GM18508 (cell line): ENCODE measurements around the gene DHFR2.

ENCODE experiments used
- ATAC-seq: cut with Tn5 transposase; IDR thresholded peaks from one replicate; pipeline ENCODE4 v1.9.1; 2021; ENCODE audit warnings: moderate number of reproducible peaks; ENCODE audit not compliant: insufficient read depth, unreplicated experiment

Gene DHFR2

GRCh38 chr3:94011233-94011711 lies 51.4 kb downstream of the DHFR2 start:
- no peak for ATAC-seq

DNA sequence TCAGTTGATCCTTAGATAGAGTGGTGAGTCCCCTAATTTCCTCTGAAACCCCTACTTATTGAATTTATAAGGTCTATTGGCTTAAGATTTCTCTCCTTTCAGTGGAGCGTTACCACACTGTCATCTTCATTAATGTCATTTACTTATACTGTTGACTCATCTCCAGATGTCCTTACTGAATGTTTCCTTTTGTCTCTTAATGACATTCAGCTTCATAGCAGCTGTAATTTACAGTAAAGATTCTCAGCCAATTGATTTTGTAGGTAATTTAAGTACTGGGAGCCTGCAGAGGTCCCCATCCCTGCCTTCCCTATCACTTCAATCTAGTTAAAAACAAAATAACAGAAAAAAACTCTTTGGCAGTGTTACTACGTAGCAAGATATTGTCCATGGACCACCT lies 53.1 kb downstream of the DHFR2 start:
- no peak for ATAC-seq

DNA sequence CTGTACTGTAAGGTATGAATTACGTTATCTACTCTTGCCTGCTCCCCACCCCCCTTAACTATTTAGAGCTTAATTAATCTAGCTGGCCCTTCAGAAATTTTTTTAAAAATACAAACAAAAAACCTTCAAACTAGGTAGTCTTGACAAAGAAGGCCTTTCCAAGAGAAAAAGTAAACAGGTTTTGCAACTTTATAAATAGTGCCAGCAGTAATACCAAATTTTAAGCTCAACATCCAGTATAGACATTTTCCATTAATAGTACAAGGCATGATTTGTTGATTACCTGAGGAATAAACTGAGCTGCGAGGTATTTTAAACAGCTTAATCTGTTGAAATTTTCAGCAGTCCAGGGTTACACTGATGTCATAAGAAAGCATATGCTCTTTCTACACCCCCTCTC lies 54.5 kb downstream of the DHFR2 start:
- no peak for ATAC-seq
